ENCODE measurements around the gene FRMD4A.

DNA sequence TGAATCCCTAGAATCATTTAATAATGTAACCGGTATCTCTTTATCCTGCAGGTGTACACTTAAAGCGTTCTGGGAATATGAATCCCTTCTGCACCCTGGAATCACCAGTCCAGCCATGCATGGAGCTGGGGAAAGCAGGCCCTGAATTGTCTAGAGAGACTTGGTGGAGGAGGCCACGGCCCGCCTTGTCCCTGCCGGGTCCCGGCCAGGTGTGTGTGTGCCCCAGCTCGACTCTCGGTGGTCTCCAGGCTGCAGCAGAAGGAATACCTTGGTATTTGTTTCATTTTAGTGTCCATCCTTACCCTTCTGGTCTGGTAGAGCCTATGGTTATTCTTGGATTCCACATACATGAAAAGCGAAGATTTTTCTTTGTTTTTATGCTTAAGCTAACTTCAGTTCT lies 685.9 kb downstream of the FRMD4A start:
- TF ChIP-seq, protein P1, sequence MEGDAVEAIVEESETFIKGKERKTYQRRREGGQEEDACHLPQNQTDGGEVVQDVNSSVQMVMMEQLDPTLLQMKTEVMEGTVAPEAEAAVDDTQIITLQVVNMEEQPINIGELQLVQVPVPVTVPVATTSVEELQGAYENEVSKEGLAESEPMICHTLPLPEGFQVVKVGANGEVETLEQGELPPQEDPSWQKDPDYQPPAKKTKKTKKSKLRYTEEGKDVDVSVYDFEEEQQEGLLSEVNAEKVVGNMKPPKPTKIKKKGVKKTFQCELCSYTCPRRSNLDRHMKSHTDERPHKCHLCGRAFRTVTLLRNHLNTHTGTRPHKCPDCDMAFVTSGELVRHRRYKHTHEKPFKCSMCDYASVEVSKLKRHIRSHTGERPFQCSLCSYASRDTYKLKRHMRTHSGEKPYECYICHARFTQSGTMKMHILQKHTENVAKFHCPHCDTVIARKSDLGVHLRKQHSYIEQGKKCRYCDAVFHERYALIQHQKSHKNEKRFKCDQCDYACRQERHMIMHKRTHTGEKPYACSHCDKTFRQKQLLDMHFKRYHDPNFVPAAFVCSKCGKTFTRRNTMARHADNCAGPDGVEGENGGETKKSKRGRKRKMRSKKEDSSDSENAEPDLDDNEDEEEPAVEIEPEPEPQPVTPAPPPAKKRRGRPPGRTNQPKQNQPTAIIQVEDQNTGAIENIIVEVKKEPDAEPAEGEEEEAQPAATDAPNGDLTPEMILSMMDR (IDR thresholded peaks at IDR 0.05): no peak
- no peak for TF ChIP-seq POLR2A (IDR thresholded peaks at IDR 0.05)

Data from testis (tissue), 2 donors.